ENCODE data around the gene SCYL1. TPM values are rescaled to one million over a fixed set of nuclear protein-coding genes. Genes with fewer than 3 reads are reported as not detected.
A peak's percentile ranks its signal among the peaks of the same experiment; 100 is the strongest.

Gene SCYL1
- total RNA-seq, 1 experiment from 2014 or later = 54.7 TPM

GRCh38 chr11:65485920-65486219, 39.0 kb upstream of the SCYL1 start:
- no peak overlapping the region for H3K4me2 ChIP-seq (ENCODE audit: insufficient read depth, insufficient read length, low read length)
- no peak overlapping the region for H2BK15ac ChIP-seq (ENCODE audit: low read depth, low read length)
- H3K18ac ChIP-seq (ENCODE audit: insufficient read length, low read depth, low read length) = peak overlapping the region; percentile 61
- no peaks in the 10 kb centered on the region for H3K27me3 ChIP-seq (ENCODE audit: insufficient read depth, low read length)
- H3K4me1 Mint-ChIP-seq = peaks cover 64 to 66% of the 10 kb centered on the region in 2 experiments
- peak overlapping the region; percentile 55 for H2BK12ac ChIP-seq (ENCODE audit: insufficient read length, low read depth, low read length)
- H2AK5ac ChIP-seq (ENCODE audit: insufficient read length, low read length) = no peak overlapping the region
- no peak overlapping the region for H2BK20ac ChIP-seq (ENCODE audit: low read depth, low read length, poor library complexity, severe bottlenecking)
- no CpG with 5 or more reads among the region's 5 CpGs for WGBS (ENCODE audit: extremely low coverage, insufficient read length, low lambda C conversion rate)
- H3K14ac ChIP-seq (ENCODE audit: insufficient read depth, low read length) = no peak overlapping the region
- no peak overlapping the region for H4K91ac ChIP-seq (ENCODE audit: insufficient read length, low read depth, low read length)
- H3K9me3 ChIP-seq (ENCODE audit: control insufficient read depth, low read depth, low read length) = no peaks in the 10 kb centered on the region
- H3K9ac ChIP-seq (ENCODE audit: extremely low read depth, insufficient read length, low read length) = no peak overlapping the region
- no peak overlapping the region for H4K8ac ChIP-seq (replicated peaks; ENCODE audit: insufficient read length, low read depth, low read length)
- no peaks in the 10 kb centered on the region for H3K79me2 ChIP-seq (ENCODE audit: insufficient read depth, low read length)
- no peak overlapping the region for H3K27ac ChIP-seq (ENCODE audit: insufficient read length, low read depth, low read length)
- peaks cover 24% of the 10 kb centered on the region for H3K4me1 ChIP-seq (ENCODE audit: insufficient read depth, low read length)
- H2BK5ac ChIP-seq (ENCODE audit: insufficient read length, low read length) = no peak overlapping the region
- no peak overlapping the region for H2BK120ac ChIP-seq (ENCODE audit: low read depth, low read length, poor library complexity, severe bottlenecking)
- no peak for DNase-seq
- peak overlapping the region; percentile 42 to 96 (median 82); a peak in 6 of 7 replicates for H3K27ac Mint-ChIP-seq
- no peak overlapping the region for H4K5ac ChIP-seq (ENCODE audit: insufficient read length, low read depth, low read length)
- no peak overlapping the region for H2AFZ ChIP-seq (ENCODE audit: low read length)
- TF ChIP-seq, protein P1, sequence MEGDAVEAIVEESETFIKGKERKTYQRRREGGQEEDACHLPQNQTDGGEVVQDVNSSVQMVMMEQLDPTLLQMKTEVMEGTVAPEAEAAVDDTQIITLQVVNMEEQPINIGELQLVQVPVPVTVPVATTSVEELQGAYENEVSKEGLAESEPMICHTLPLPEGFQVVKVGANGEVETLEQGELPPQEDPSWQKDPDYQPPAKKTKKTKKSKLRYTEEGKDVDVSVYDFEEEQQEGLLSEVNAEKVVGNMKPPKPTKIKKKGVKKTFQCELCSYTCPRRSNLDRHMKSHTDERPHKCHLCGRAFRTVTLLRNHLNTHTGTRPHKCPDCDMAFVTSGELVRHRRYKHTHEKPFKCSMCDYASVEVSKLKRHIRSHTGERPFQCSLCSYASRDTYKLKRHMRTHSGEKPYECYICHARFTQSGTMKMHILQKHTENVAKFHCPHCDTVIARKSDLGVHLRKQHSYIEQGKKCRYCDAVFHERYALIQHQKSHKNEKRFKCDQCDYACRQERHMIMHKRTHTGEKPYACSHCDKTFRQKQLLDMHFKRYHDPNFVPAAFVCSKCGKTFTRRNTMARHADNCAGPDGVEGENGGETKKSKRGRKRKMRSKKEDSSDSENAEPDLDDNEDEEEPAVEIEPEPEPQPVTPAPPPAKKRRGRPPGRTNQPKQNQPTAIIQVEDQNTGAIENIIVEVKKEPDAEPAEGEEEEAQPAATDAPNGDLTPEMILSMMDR (conservative IDR thresholded peaks at IDR 0.05) = no peak
- H3K36me3 Mint-ChIP-seq (ENCODE audit: insufficient read depth in 1 of 3, low read depth in 3 of 3) = no peaks in the 10 kb centered on the region; a peak in 1 of 7 replicates
- peak overlapping the region in 1 of 2 experiments; percentile 40; a peak in 1 of 5 replicates for H3K4me3 Mint-ChIP-seq
- H4K20me1 ChIP-seq (ENCODE audit: control insufficient read depth, insufficient read depth, insufficient read length) = no peaks in the 10 kb centered on the region
- no peaks in the 10 kb centered on the region; a peak in 1 of 5 replicates for H3K9me3 Mint-ChIP-seq
- no peaks in the 10 kb centered on the region for H3K79me1 ChIP-seq (ENCODE audit: insufficient read depth, low read depth, low read length, poor library complexity, severe bottlenecking)
- no peak overlapping the region for H3K23ac ChIP-seq (ENCODE audit: insufficient read length, low read depth, low read length)
- peaks cover 13% of the 10 kb centered on the region for H3K23me2 ChIP-seq (ENCODE audit: insufficient read length, low read depth, low read length, poor library complexity, severe bottlenecking)
- H3K56ac ChIP-seq (ENCODE audit: insufficient read length, low read depth, low read length) = no peak overlapping the region
- no peak overlapping the region for H3T11ph ChIP-seq (ENCODE audit: low read length)
- peaks cover 6% of the 10 kb centered on the region for H3K27me3 Mint-ChIP-seq (ENCODE audit: low read depth)
- H3K4ac ChIP-seq (ENCODE audit: low read depth, low read length) = no peak overlapping the region
